Calu3 (cell line): ENCODE data around the gene UBR2. TPM values are rescaled to one million over a fixed set of nuclear protein-coding genes. Genes with fewer than 3 reads are reported as not detected.

ENCODE experiments used
- BruUV-seq: library from RNA; stranded (reverse); fragments of 400-500 nt; replicated peaks from 2 replicates; lab custom pipeline; 2021; lab: Mats Ljungman, UMichigan
- CTCF ChIA-PET: fragments of 300-600 bp; sonication (Branson Sonifier 250); formaldehyde crosslinking; loops from one replicate; lab custom pipeline; 2022; ENCODE audit warnings: antibody characterized with exemption; lab: Charles Lee
- DNase-seq: peaks from one replicate; pipeline ENCODE4 v3.0.0; 2022
- H3K27ac Mint-ChIP-seq: one replicate; pipeline ENCODE4 v1.8.0; 2022; ENCODE audit warnings: mixed read lengths; ENCODE audit not compliant: unreplicated experiment
- H3K27me3 Mint-ChIP-seq: one replicate; pipeline ENCODE4 v1.8.0; 2022; ENCODE audit warnings: mixed read lengths; ENCODE audit not compliant: unreplicated experiment
- H3K36me3 Mint-ChIP-seq: one replicate; pipeline ENCODE4 v1.8.0; 2022; ENCODE audit warnings: mild to moderate bottlenecking, moderate library complexity, mixed read lengths; ENCODE audit not compliant: insufficient read depth, unreplicated experiment
- H3K4me1 Mint-ChIP-seq: one replicate; pipeline ENCODE4 v1.8.0; 2022; ENCODE audit warnings: mild to moderate bottlenecking, low read depth, mixed read lengths; ENCODE audit not compliant: unreplicated experiment
- H3K4me3 Mint-ChIP-seq: one replicate; pipeline ENCODE4 v1.8.0; 2022; ENCODE audit warnings: mild to moderate bottlenecking, low read depth, moderate library complexity, mixed read lengths; ENCODE audit not compliant: unreplicated experiment
- H3K9me3 Mint-ChIP-seq: one replicate; pipeline ENCODE4 v1.8.0; 2022; ENCODE audit warnings: low read depth, mixed read lengths; ENCODE audit not compliant: unreplicated experiment
- CTCF ChIP-seq: fragments of 200-600 bp; IDR thresholded peaks from one replicate; pipeline ENCODE4 v1.8.0; 2022; ENCODE audit warnings: antibody characterized with exemption; ENCODE audit not compliant: unreplicated experiment
- intact Hi-C: fragments of 100-400 bp; cut with micrococcal nuclease; formaldehyde crosslinking; loops from one replicate; pipeline ENCODE4 v1.10.0; 2022; ENCODE audit not compliant: unreplicated experiment
- total RNA-seq: library from RNA; stranded (reverse); gene quantifications from 2 replicates; pipeline ENCODE4 v1.2.3, GENCODE V29; 2022

The UBR2 gene
- total RNA-seq, 1 experiment from 2014 or later: 32.4 TPM

DNA sequence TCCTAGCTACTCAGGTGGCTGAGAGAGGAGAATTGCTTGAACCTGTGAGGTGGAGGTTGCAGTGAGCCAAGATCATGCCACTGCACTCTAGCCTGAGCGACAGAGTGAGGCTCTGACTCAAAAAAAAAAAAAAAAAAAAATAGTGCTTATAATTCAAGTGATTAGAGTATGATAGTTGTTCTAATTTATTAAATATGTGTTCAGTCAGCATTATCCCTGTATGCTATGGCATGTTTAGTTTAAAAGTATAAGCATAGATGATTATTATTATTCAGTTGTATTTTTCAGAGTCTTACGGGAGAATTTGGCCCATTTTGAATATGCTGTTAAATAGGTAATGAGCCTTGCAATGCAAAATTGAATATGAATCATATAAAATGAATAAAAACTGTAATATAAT lies 64.8 kb downstream of the UBR2 start:
- Mint-ChIP-seq H3K27ac (no peak overlapping the region), H3K27me3 (no peaks in the 10 kb centered on the region), H3K4me1 (peaks cover 21% of the 10 kb centered on the region), H3K9me3 (no peaks in the 10 kb centered on the region), H3K36me3 (peaks cover 24% of the 10 kb centered on the region), H3K4me3 (no peak overlapping the region)
- DNase-seq: no peak
- no peak for TF ChIP-seq CTCF
- intact Hi-C loops: no loop called here
- CTCF ChIA-PET: interaction anchor here (0.6 kb wide), 1 partner anchor 357 kb away, joined by 6 read pairs; no protein-coding TSS in a partner anchor
- BruUV-seq: no TSS peak

DNA sequence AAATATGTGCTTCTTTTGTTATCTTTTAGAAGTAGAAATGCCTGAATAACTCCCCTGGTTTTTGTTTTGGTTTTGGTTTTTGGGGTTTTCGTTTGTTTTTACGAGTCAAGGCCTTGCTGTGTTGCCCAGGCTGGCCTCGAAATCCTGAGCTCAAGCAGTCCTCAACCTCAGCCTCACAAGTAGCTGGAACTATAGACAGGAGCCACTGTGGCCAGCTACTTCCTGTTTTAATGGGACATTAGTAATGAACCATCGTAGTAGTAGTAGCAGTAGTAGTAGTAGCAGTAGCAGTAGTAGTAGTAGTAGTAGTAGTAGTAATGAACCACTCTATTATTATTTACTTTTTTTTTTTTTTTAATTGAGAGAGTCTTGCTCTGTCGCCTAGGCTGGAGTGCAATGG lies 66.0 kb downstream of the UBR2 start:
- no peak for TF ChIP-seq CTCF
- peaks cover 21% of the 10 kb centered on the region for H3K4me1 Mint-ChIP-seq
- H3K27me3 Mint-ChIP-seq: no peaks in the 10 kb centered on the region
- intact Hi-C loops: no loop called here
- CTCF ChIA-PET: no interaction called here
- H3K4me3 Mint-ChIP-seq: no peak overlapping the region
- no peak overlapping the region for H3K27ac Mint-ChIP-seq
- H3K9me3 Mint-ChIP-seq: no peaks in the 10 kb centered on the region
- H3K36me3 Mint-ChIP-seq: peaks cover 30% of the 10 kb centered on the region
- BruUV-seq: no TSS peak
- no peak for DNase-seq

DNA sequence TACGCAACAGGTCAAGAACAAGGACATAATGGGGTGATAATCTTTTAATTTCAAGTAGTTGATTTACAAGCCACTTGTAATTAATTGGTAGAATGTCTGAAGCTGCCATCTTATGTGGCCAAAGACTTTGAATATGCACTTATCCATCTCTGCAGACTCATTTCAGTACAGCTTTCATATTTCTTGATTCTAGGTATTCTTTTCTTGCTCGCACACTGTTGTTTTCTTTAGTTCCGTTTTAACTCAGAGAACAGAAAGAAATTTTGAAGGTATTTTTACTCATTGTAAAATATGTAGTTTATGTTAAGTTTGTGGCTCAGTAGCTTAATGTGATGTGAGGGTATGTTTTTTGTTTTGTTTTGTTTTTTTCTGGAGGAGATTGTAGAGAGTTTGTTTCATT lies 73.9 kb downstream of the UBR2 start:
- H3K27ac Mint-ChIP-seq: no peak overlapping the region
- H3K4me3 Mint-ChIP-seq: no peak overlapping the region
- H3K4me1 Mint-ChIP-seq: no peaks in the 10 kb centered on the region
- DNase-seq: no peak
- intact Hi-C loops: no loop called here
- CTCF ChIA-PET: interaction anchor here (0.6 kb wide), 1 partner anchor 215 kb away, joined by 6 read pairs; no protein-coding TSS in a partner anchor
- BruUV-seq: no TSS peak
- H3K27me3 Mint-ChIP-seq: no peaks in the 10 kb centered on the region
- H3K36me3 Mint-ChIP-seq: peaks cover 38% of the 10 kb centered on the region
- TF ChIP-seq CTCF: no peak
- no peaks in the 10 kb centered on the region for H3K9me3 Mint-ChIP-seq

GRCh38 chr6:42642794-42643193 lies 79.0 kb downstream of the UBR2 start:
- CTCF ChIA-PET: interaction anchor here (0.6 kb wide), 1 partner anchor 79 kb away, joined by 3 read pairs; the partner anchor contains the start of gene UBR2
- Mint-ChIP-seq H3K27ac (no peak overlapping the region), H3K9me3 (no peaks in the 10 kb centered on the region), H3K4me1 (no peaks in the 10 kb centered on the region), H3K27me3 (no peaks in the 10 kb centered on the region), H3K4me3 (no peak overlapping the region), H3K36me3 (peaks cover 35% of the 10 kb centered on the region)
- no peak for TF ChIP-seq CTCF
- BruUV-seq: no TSS peak
- DNase-seq: no peak
- intact Hi-C loops: no loop called here
